ENCODE measurements around the gene GFOD1.
"Not testable (repeated sequence)": the region's sequence is repeated elsewhere in the genome, so short reads cannot be mapped to it uniquely, and the experiment has no call there.

The GFOD1 gene

DNA sequence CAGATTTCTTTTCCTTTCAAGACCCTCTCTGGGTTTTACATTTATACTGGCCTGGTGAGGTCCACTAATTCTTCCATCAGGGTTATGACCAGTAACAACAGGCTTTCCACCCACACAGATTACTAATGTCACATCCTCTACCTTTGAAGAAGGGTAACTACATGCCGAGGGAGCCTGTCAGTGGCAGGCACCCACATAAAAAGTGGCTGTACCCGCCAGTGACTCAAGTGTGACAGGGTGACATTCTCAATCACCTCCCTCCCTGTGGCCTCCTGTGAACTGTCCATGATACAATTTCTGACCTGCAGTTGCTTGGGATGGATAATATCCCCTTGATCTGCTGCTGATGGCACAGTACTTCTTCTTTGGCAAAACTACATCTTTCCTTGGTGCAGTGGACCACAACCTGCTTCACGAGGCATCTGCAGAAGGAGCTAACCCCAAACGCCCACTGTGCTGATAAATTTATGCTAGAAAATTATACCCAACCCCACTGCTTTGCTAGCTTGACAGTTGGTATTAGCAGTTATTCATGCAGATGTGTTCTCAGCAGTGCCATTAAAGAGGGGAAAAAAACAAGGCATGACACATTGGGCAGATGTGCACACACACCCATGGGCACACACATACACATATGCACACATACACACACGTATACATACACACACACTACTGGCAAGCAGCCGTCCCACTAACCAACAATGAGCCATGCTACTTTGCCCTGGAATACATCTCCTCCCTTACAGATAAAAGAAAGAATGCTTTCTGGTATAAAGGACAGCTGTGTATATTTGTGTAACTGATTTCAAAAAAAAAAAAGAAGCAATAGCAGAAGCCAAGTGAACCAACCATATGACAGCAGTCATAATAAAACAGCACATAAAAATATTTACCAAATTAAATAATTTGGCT lies 20.8 kb downstream of the GFOD1 start:
- in situ Hi-C loops (cut with MboI; ENCODE audit: low sequenced_read_pairs), result no loop called here

DNA sequence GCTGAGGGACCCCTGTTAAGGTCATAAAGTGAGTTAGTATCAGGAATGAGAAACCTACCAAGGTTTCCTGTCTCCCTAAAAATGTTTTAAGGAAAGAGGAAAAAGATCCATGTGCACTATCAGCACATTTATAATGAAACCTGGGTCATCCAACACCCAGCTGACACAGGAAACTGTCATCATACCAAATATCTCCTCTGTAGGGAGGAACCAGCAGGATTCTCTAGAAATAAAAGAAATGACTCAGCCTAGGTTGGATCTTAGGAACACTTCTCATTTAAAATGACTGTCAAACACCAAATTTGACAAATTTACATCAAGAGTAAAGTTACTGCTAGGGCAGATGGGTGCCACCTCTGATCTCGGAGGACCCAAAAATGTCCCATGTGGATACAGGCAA lies 21.7 kb downstream of the GFOD1 start:
- in situ Hi-C loops (cut with MboI; ENCODE audit: low sequenced_read_pairs), result no loop called here

- in situ Hi-C loops (cut with MboI; ENCODE audit: low sequenced_read_pairs), result no loop called here
These were observed 23.5 kb downstream of the GFOD1 start for GRCh38 chr6:13463941-13464340.

GRCh38 chr6:13463328-13463717 lies 24.1 kb downstream of the GFOD1 start:
- in situ Hi-C loops (cut with MboI; ENCODE audit: low sequenced_read_pairs), result no loop called here

DNA sequence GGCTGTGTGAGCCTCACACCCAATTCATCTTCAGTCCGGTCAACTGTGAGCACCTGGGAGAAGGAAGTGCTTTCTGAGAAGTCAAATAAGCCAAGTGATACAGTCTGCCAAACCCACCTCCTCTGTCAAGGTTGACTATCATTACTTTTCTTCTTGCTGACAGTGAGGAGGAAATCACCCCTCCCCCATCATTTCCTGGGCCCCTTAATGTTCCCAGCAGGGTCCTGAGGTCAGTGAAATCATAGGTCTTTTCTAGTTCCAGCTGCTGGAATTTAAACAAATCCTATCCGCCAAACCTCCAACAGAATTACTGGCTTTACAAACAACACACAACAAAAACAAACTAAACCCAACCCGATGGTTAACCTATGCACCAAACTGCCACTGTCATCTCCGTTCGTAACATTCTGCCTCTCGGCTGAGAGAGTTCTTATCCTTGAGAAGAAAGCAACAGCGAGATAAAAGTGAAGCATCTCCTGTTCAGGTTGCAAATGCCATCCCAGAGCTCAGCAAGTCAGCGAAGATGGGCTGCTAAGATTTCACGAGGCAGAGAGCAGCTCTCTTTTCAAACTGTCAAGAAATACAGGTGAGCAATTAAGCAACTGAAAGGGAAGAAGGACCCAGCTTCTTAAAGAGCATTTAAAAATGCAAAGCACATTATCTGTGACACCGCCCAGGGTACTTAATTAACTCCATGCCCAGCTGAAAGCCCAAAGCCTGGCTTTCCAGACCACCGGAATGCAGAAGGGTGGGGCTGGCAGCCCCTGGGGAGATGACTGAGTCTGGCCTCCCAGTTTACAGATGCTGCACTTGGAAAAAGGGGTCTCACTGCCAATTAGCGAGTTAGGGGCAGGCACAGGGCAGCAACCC lies 24.7 kb downstream of the GFOD1 start:
- in situ Hi-C loops (cut with MboI; ENCODE audit: low sequenced_read_pairs), result no loop called here

DNA sequence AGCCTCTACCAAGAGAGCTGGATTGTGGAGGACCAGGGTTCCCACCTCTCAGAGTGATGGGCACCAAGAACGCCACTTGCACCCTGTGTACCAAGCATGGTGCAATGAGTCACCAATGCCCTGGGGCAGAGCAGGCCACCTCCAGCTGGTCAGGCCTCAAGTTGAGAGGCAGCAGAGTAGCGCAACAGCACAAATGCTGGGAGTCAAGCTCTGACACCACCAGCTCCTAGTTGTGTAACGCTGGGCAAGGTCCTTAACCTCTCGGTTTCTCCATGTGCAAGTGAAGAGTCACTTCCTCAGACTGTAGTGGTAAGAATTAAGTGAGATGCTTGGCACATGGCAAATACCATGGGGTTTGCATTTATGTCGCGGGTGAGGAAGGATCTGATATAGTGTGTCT lies 25.6 kb downstream of the GFOD1 start:
- in situ Hi-C loops (cut with MboI; ENCODE audit: low sequenced_read_pairs), result no loop called here

- in situ Hi-C loops (cut with MboI; ENCODE audit: low sequenced_read_pairs), result no loop called here
These were observed 26.1 kb downstream of the GFOD1 start for GRCh38 chr6:13461307-13461706.

DNA sequence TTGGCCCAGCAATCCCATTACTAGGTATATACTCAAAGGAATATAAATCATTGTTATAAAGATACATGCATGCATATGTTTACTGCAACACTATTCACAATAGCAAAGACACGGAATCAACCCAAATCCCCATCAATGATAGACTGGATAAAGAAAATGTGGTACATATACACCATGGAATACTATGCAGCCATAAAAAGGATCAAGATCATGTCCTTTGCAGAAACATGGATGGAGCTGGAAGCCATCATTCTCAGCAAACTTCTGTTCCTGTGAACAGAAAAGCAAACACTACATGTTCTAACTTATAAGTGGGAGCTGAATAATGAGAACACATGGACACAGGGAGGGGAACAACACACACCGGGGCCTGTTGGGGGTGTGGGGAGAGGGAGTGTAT lies 27.1 kb downstream of the GFOD1 start:
- in situ Hi-C loops (cut with MboI; ENCODE audit: low sequenced_read_pairs), result not testable (repeated sequence)

GRCh38 chr6:13457577-13457976 lies 29.8 kb downstream of the GFOD1 start:
- in situ Hi-C loops (cut with MboI; ENCODE audit: low sequenced_read_pairs), result no loop called here

- in situ Hi-C loops (cut with MboI; ENCODE audit: low sequenced_read_pairs), result no loop called here
These were observed 31.8 kb downstream of the GFOD1 start for GRCh38 chr6:13455552-13455966.

GRCh38 chr6:13454286-13455221 lies 32.8 kb downstream of the GFOD1 start:
- in situ Hi-C loops (cut with MboI; ENCODE audit: low sequenced_read_pairs), result no loop called here

- in situ Hi-C loops (cut with MboI; ENCODE audit: low sequenced_read_pairs), result no loop called here
These were observed 33.6 kb downstream of the GFOD1 start for GRCh38 chr6:13453771-13454251.

DNA sequence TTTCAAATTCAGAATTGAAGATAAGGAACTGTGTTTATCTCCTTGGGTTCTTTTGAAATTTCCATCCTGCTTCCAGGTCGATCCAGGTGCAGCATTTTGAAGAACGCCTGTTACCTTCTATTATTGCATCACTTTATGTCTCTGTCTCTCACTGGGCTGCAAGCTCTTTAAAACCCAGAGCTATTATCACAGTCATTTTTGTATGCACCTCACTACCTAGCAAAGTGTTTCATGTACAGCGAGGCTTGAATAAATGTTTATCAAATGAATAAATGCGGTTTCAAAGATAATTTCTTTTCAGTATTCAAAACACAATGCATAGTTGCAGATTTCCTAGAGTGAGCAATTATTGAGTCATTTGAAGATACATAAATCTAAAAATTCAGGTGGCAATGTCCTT lies 34.2 kb downstream of the GFOD1 start:
- in situ Hi-C loops (cut with MboI; ENCODE audit: low sequenced_read_pairs), result no loop called here

DNA sequence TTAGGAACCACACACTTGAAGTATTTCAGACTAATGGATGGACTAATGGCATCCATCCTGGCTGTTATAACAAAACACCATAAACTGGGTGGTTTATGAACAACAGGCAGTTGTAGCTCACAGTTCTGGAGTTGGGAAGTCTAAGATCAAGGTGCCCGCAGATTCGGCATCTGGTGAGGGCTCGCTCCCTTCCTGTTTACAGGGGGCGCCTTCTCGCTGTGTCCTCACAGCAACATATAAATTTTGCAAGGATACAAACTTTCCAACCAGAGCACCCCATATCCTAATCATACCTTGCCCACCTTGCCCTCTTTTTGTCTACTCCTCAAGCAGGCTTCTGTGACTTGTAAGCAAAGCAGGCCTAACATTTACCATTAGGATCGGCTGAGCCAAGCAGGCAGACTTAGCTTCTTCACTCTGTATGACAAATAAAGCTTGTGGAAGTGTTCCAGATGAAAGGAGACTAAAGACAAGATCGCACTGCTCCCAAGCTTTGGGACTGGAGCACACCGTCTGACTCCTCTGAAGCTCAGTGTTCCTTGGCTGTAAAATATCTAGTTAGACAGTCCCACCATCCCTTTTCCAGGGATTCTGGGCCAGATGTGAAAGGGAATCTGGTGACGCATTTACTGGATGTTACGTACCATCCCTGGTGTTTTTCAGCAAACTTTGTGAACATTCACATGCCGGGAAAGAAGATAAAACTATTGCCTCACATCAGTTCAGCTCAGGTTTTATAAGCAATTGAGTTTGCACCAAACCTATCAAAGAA lies 34.9 kb downstream of the GFOD1 start:
- in situ Hi-C loops (cut with MboI; ENCODE audit: low sequenced_read_pairs), result no loop called here

DNA sequence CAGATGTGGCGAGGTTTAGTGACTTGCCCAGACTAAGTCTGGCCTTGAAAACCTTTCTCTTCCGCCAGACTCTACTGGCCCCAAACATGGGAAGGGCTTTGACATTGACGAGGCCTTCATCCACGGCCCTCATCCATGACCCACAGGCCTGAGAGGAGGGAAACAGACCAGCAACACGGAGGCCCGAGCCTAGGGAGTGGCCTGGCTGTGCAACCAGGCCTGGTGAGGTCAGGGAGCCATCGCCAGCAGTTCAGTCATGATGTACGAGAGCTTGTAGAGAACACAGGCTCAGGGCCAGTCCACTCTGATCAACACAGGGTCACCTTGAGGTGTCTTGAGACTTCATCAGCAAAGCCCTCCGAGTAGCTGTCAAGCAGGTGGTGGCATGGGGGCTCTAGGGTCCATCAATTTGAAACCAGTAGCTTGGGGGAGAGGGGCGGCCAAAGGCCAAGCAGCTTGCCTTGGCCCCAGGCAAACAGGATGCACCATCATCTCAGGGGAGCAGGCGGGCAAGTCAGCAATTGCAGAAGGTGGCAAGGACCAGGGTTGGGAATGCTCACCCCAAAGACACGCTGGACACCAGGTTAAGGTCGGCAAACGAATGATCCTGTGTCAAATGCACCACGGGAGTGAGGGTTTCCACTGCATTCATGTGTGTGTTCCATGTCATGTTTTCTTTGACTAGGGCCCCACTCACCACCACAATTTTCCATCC lies 36.1 kb downstream of the GFOD1 start:
- in situ Hi-C loops (cut with MboI; ENCODE audit: low sequenced_read_pairs), result no loop called here

DNA sequence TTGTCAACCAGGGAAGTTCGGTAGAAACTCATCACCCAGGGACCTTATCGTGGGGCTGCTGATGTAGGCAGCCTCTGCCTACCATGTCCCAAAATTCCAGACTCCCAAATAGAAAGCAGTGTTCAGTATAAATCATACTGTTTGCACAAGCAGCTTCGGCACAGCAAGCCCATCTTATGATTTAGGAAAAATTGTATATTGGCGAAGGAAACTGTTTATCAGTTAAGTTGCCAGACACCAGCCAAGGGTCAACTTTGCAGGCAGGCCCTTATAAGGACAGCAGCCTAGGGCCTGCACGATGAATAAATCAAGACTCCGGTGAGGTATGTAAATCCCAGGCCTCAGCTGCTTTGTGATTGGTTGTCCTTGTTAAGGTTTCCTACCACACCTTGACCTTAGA lies 36.8 kb downstream of the GFOD1 start:
- in situ Hi-C loops (cut with MboI; ENCODE audit: low sequenced_read_pairs), result no loop called here

GRCh38 chr6:13447949-13448724 lies 39.3 kb downstream of the GFOD1 start:
- in situ Hi-C loops (cut with MboI; ENCODE audit: low sequenced_read_pairs), result no loop called here

GRCh38 chr6:13446381-13446780 lies 41.0 kb downstream of the GFOD1 start:
- in situ Hi-C loops (cut with MboI; ENCODE audit: low sequenced_read_pairs), result no loop called here

DNA sequence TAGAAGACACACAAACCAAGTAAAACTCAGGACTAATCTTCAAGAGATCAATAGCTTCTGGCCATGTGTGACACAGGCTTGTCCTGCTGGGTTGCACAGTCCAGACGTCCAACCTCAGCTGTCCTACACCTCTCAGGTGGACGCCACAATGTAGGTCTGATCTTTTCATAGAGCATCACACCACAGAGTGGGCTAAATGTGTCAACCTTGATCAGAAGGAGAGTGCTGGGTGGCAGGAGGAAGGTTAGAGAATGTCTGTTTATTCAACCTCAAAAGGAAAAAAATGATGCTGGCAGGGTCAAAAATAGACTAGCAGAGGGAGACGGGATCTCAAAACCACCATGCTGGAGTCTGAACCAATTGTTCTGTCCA lies 41.7 kb downstream of the GFOD1 start:
- in situ Hi-C loops (cut with MboI; ENCODE audit: low sequenced_read_pairs), result no loop called here

Measured in HL-60/S4 treated with retinoic acid at 250 ng/mL for 4 days and 3 days (cell line).